K562 (cell line): ENCODE data around the gene TXNDC15. TPM values are rescaled to one million over a fixed set of nuclear protein-coding genes. Genes with fewer than 3 reads are reported as not detected.
"Not testable (repeated sequence)": the region's sequence is repeated elsewhere in the genome, so short reads cannot be mapped to it uniquely, and the experiment has no call there.

ENCODE experiments used
- ATAC-seq: fragments of 200-7000 bp; cut with Tn5 transposase; 3 replicates; pipeline ENCODE4 v1.9.1; 2020; ENCODE audit warnings: moderate library complexity
- BruUV-seq: library from RNA; stranded (reverse); fragments of 400-500 nt; replicated peaks from 2 replicates; lab custom pipeline; 2021; lab: Mats Ljungman, UMichigan
- CTCF ChIA-PET: fragments of 300-600 bp; formaldehyde crosslinking; extraction: SDS; loops from one replicate; lab custom pipeline; 2021; ENCODE audit warnings: low intra/inter-chr PET ratio; lab: Yijun Ruan, JAX
- POLR2A ChIA-PET: fragments of 300-600, 350-650 bp; sonication (Branson Sonifier 250); formaldehyde crosslinking; extraction: SDS; loops from one replicate; lab custom pipeline; 2021; ENCODE audit warnings: antibody characterized with exemption, inconsistent platforms; lab: Yijun Ruan, JAX
- DNase-seq, 4 experiments: peaks; one replicate each; pipeline versions ENCODE4 v3.0.0 to v3.0.0-alpha.2; 2011 to 2018; ENCODE audit warnings: low spot score in 3 of 4, mixed read lengths in 3 of 4; ENCODE audit errors: extremely low read depth in 1 of 4
- FAIRE-seq: peaks from 2 replicates; lab custom pipeline; 2011; peaks lifted over from hg19 to GRCh38; lab: Jason Lieb, UNC
- H2AFZ ChIP-seq: 2 replicates; pipeline ENCODE4 v1.6.0; 2011; ENCODE audit warnings: low read depth, low read length, control low read depth, inconsistent platforms
- H3K27ac ChIP-seq: fragments of 200-600 bp; 3 replicates; pipeline ENCODE4 v1.8.0; 2011; ENCODE audit warnings: low read depth, mild to moderate bottlenecking, control low read depth, inconsistent platforms, low read length, moderate library complexity, mixed read lengths; ENCODE audit errors: extremely low read depth
- H3K27me3 ChIP-seq, 2 experiments: fragments of 300-600 bp in 1 of 2; 2 replicates in 1 of 2; 3 replicates in 1 of 2; pipeline versions ENCODE4 v1.6.0 to v1.8.0; 2011; ENCODE audit warnings: inconsistent platforms in 2 of 2, low read length in 2 of 2, mild to moderate bottlenecking in 1 of 2, mixed read lengths in 1 of 2, moderate library complexity in 1 of 2; ENCODE audit not compliant: control insufficient read depth in 2 of 2, insufficient read depth in 2 of 2
- H3K36me3 ChIP-seq: fragments of 300-600 bp; 3 replicates; pipeline ENCODE4 v1.8.0; 2011; ENCODE audit warnings: mild to moderate bottlenecking, low read length, inconsistent platforms; ENCODE audit not compliant: control insufficient read depth, insufficient read depth
- H3K4me1 ChIP-seq, 2 experiments: fragments of 200-600 bp in 1 of 2; replicated peaks in 1 of 2; 2 replicates in 1 of 2; 3 replicates in 1 of 2; pipeline versions ENCODE4 v1.5.1 to v1.8.0; 2011; ENCODE audit warnings: inconsistent platforms in 2 of 2, low read length in 2 of 2, mild to moderate bottlenecking in 1 of 2, mixed read lengths in 1 of 2, moderate library complexity in 1 of 2; ENCODE audit not compliant: control insufficient read depth in 2 of 2, insufficient read depth in 2 of 2
- H3K4me2 ChIP-seq: 2 replicates; pipeline ENCODE4 v1.6.1; 2011; ENCODE audit warnings: low read length, control low read depth, inconsistent platforms, mixed read lengths; ENCODE audit not compliant: insufficient read depth
- H3K4me3 ChIP-seq: fragments of 200-600 bp; sonication (generic), shearing (Covaris generic); 2 replicates; pipeline ENCODE4 v1.5.1; 2016; ENCODE audit warnings: control low read depth, inconsistent platforms
- H3K79me2 ChIP-seq: fragments of 200-600 bp; 3 replicates; pipeline ENCODE4 v1.8.0; 2011; ENCODE audit warnings: low read length, inconsistent platforms; ENCODE audit not compliant: control insufficient read depth, insufficient read depth
- H3K9ac ChIP-seq, 2 experiments: 2 replicates each; pipeline versions ENCODE4 v1.6.0 to v1.6.1; 2011; ENCODE audit warnings: low read depth in 2 of 2, low read length in 2 of 2, control low read depth in 1 of 2, inconsistent platforms in 1 of 2, mild to moderate bottlenecking in 1 of 2, mixed read lengths in 1 of 2; ENCODE audit not compliant: insufficient read depth in 1 of 2
- H3K9me1 ChIP-seq: one replicate; pipeline ENCODE4 v1.6.0; 2011; ENCODE audit warnings: inconsistent platforms, mild to moderate bottlenecking, low read length, moderate library complexity; ENCODE audit not compliant: control insufficient read depth, insufficient read depth
- H3K9me3 ChIP-seq: replicated peaks from 2 replicates; pipeline ENCODE4 v1.5.1; 2011; ENCODE audit warnings: low read depth, low read length, inconsistent platforms; ENCODE audit not compliant: control insufficient read depth, insufficient read depth
- H4K20me1 ChIP-seq: replicated peaks from 2 replicates; pipeline ENCODE4 v1.6.1; 2011; ENCODE audit warnings: low read length, inconsistent platforms, mixed read lengths; ENCODE audit not compliant: control insufficient read depth, insufficient read depth
- ARID3A ChIP-seq: IDR thresholded peaks from 2 replicates; pipeline ENCODE4 v1.6.1; 2012; ENCODE audit warnings: low read depth, low read length, improper control_type of control experiment, borderline replicate concordance
- E2F1 ChIP-seq: sonication (generic); formaldehyde crosslinking; IDR thresholded peaks from 2 replicates; pipeline ENCODE4 v1.8.1; 2023; ENCODE audit warnings: mild to moderate bottlenecking, missing genetic modification reagents, moderate library complexity
- GATA2 ChIP-seq: sonication (generic); formaldehyde crosslinking; IDR thresholded peaks from 2 replicates; pipeline ENCODE4 v1.4.0; 2020; ENCODE audit warnings: mild to moderate bottlenecking, missing genetic modification reagents
- GTF2B ChIP-seq: IDR thresholded peaks from 2 replicates; pipeline ENCODE4 v1.6.1; 2011; ENCODE audit not compliant: insufficient read length; ENCODE audit errors: extremely low read depth
- GTF2E2 ChIP-seq: fragments of 200-800 bp; sonication (Bioruptor generic); IDR thresholded peaks from 2 replicates; pipeline ENCODE4 v1.6.1; 2016; ENCODE audit warnings: missing genetic modification characterization, missing compliant biosample characterization
- MTA1 ChIP-seq: fragments of 450-650 bp; IDR thresholded peaks from 2 replicates; pipeline ENCODE4 v1.6.1; 2017; ENCODE audit warnings: borderline replicate concordance
- NBN ChIP-seq: fragments of 450-650 bp; IDR thresholded peaks from 2 replicates; pipeline ENCODE4 v1.6.1; 2016; ENCODE audit warnings: low read depth, mild to moderate bottlenecking
- PYGO2 ChIP-seq: fragments of 450-650 bp; IDR thresholded peaks from 2 replicates; pipeline ENCODE4 v1.6.1; 2016; ENCODE audit warnings: mild to moderate bottlenecking, missing genetic modification characterization, moderate library complexity, missing compliant biosample characterization
- RB1 ChIP-seq: fragments of 450-650 bp; IDR thresholded peaks from 2 replicates; pipeline ENCODE4 v1.6.1; 2017; ENCODE audit warnings: low read depth, mild to moderate bottlenecking
- STAT5B ChIP-seq: fragments of 250-450 bp; sonication (Bioruptor Pico); IDR thresholded peaks from 2 replicates; pipeline ENCODE4 v1.8.0; 2021; ENCODE audit warnings: mild to moderate bottlenecking, inconsistent platforms
- ZNF121 ChIP-seq: sonication (generic); formaldehyde crosslinking; conservative IDR thresholded peaks from 2 replicates; pipeline ENCODE4 v1.8.0; 2022; ENCODE audit warnings: missing genetic modification reagents
- WGBS: fragments of 100-300 bp; shearing (Covaris generic); methylation state at CpG from one replicate; pipeline ENCODE4 v1.1.6; 2016; ENCODE audit warnings: low coverage, mixed read lengths; ENCODE audit not compliant: insufficient coverage; ENCODE audit errors: missing lambda C conversion rate; 5-methylcytosine and 5-hydroxymethylcytosine counted together
- in situ Hi-C: fragments of 300-500 bp; cut with MboI; formaldehyde crosslinking; loops from 4 replicates; pipeline ENCODE4 v1.15.0; 2018; ENCODE audit warnings: inconsistent platforms, mixed read lengths
- intact Hi-C: fragments of 100-400 bp; cut with micrococcal nuclease; formaldehyde crosslinking; loops from 2 replicates; pipeline ENCODE4 v1.14.2; 2022
- polyA plus RNA-seq, 8 experiments: library from polyadenylated mRNA; depleted of rRNA in 4 of 8; stranded (reverse) in 5 of 8; unstranded in 3 of 8; fragments of >200 nt; fragmentation: Nextera tagmentation in 2 of 8; fragmentation: Illumina TruSeq in 1 of 8; extraction: Ambion mirVana in 2 of 8; extraction: Trizol in 1 of 8; gene quantifications; 2 replicates each; pipeline versions ENCODE4 v1.2.1 to v1.2.3, GENCODE V29; 2011 to 2014; ENCODE audit warnings: inconsistent platforms in 1 of 8, missing spikeins in 1 of 8
- total RNA-seq, 7 experiments: library from RNA; depleted of rRNA in 6 of 7; stranded (reverse); fragments of >200 nt in 6 of 7; fragmentation: Illumina TruSeq in 2 of 7; extraction: Trizol in 2 of 7; gene quantifications; 2 replicates each; pipeline versions ENCODE4 v1.2.1 to v1.2.3, GENCODE V29; 2011 to 2021; ENCODE audit warnings: low replicate concordance in 1 of 7

TXNDC15 gene
- total and polyA plus RNA-seq, 9 of the 15 experiments (the other 6 are each of a cell fraction or from before 2014, with no cell fraction given) = 3.0 to 15.4 (median 12.3) TPM

- H3K79me2 ChIP-seq = peaks cover 14% of the 10 kb centered on the region
- H3K4me2 ChIP-seq, in situ Hi-C loops, CTCF ChIA-PET, H3K9ac ChIP-seq, H3K9me1 ChIP-seq, BruUV-seq, H3K9me3 ChIP-seq, DNase-seq, H3K27me3 ChIP-seq, FAIRE-seq, ATAC-seq, intact Hi-C loops, H4K20me1 ChIP-seq, H3K27ac ChIP-seq, POLR2A ChIA-PET, H3K4me3 ChIP-seq, H2AFZ ChIP-seq, H3K4me1 ChIP-seq: not testable (repeated sequence)
- peaks cover 65% of the 10 kb centered on the region; the same call in 2 of the 3 replicates for H3K36me3 ChIP-seq
- WGBS = 89% methylated on average over 2 of the region's 2 CpGs
- TF ChIP-seq ZNF121 (CRISPR knock-in tag) = peak; percentile 74; the same call in 1 of the 2 replicates
These were observed 36.6 kb downstream of the TXNDC15 start for GRCh38 chr5:134910752-134911151.

- no peak for ATAC-seq
- H3K27ac ChIP-seq = no peak overlapping the region
- no peak for FAIRE-seq
- no peak for DNase-seq
- no peaks in the 10 kb centered on the region for H3K9me3 ChIP-seq
- no peaks in the 10 kb centered on the region for H3K9me1 ChIP-seq
- H3K4me3 ChIP-seq = no peak overlapping the region
- in situ Hi-C loops = no loop called here
- no peak overlapping the region; a peak in 1 of 4 replicates for H3K9ac ChIP-seq
- no peaks in the 10 kb centered on the region for H4K20me1 ChIP-seq
- peaks cover 66% of the 10 kb centered on the region; the same call in 2 of the 3 replicates for H3K36me3 ChIP-seq
- H3K79me2 ChIP-seq = peaks cover 6% of the 10 kb centered on the region
- POLR2A ChIA-PET = interaction anchor here (0.6 to 0.9 kb wide), 2 partner anchors 9 to 32 kb away, joined by 3 read pairs; no protein-coding TSS in a partner anchor
- no peak overlapping the region for H2AFZ ChIP-seq
- WGBS = 87% methylated on average over 8 of the region's 8 CpGs
- H3K27me3 ChIP-seq = no peaks in the 10 kb centered on the region
- BruUV-seq = no TSS peak
- intact Hi-C loops = no loop called here
- H3K4me1 ChIP-seq = no peaks in the 10 kb centered on the region; a peak in 2 of 5 replicates
- CTCF ChIA-PET = no interaction called here
- H3K4me2 ChIP-seq = no peak overlapping the region
- TF ChIP-seq GATA2 (CRISPR knock-in tag) (no peak), GTF2E2 (tag) (no peak), NBN (no peak), MTA1 (no peak), PYGO2 (tag) (no peak), ARID3A (no peak), STAT5B (CRISPR knock-in tag) (no peak), GTF2B (no peak), RB1 (no peak), E2F1 (no peak)
These were observed 37.4 kb downstream of the TXNDC15 start for GRCh38 chr5:134911285-134912206.
